T-helper 17 cell (primary cell): ENCODE data around the gene OR6Y1. TPM values are rescaled to one million over a fixed set of nuclear protein-coding genes. Genes with fewer than 3 reads are reported as not detected.

Experiments
- ATAC-seq: fragments of 150-1000 bp; cut with Tn5 transposase; 2 replicates; pipeline ENCODE4 v1.10.0; 2021; ENCODE audit warnings: mild to moderate bottlenecking, moderate library complexity
- DNase-seq, 3 donors: peaks; one replicate each; pipeline versions ENCODE4 v3.0.0 to v3.0.0-alpha.2; 2020 to 2021
- H3K9me3 ChIP-seq: one replicate; pipeline ENCODE4 v1.7.0; 2013; ENCODE audit warnings: low read length, mild to moderate bottlenecking; ENCODE audit not compliant: control insufficient read depth, poor library complexity, severe bottlenecking
- H3K27ac Mint-ChIP-seq: one replicate; pipeline ENCODE4 v1.8.0; 2022; ENCODE audit warnings: mild to moderate bottlenecking, moderate library complexity, mixed read lengths
- H3K27me3 Mint-ChIP-seq: one replicate; pipeline ENCODE4 v1.8.0; 2022; ENCODE audit warnings: mixed read lengths
- H3K36me3 Mint-ChIP-seq: one replicate; pipeline ENCODE4 v1.8.0; 2022; ENCODE audit warnings: low read depth, mixed read lengths
- H3K4me1 Mint-ChIP-seq: one replicate; pipeline ENCODE4 v1.8.0; 2022; ENCODE audit warnings: mild to moderate bottlenecking, mixed read lengths
- H3K4me3 Mint-ChIP-seq: one replicate; pipeline ENCODE4 v1.8.0; 2022; ENCODE audit warnings: mild to moderate bottlenecking, moderate library complexity, mixed read lengths
- total RNA-seq, 4 donors: library from RNA in 2 of 4; stranded (reverse) in 2 of 4; gene quantifications; one replicate each; pipeline ENCODE4 v1.2.3 and lab custom pipeline; 2022 to 2026

The OR6Y1 gene, protein sequence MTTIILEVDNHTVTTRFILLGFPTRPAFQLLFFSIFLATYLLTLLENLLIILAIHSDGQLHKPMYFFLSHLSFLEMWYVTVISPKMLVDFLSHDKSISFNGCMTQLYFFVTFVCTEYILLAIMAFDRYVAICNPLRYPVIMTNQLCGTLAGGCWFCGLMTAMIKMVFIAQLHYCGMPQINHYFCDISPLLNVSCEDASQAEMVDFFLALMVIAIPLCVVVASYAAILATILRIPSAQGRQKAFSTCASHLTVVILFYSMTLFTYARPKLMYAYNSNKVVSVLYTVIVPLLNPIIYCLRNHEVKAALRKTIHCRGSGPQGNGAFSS
- total RNA-seq (not detected), total RNA-seq (lab: John Stamatoyannopoulos, UW) (0 reads per million in 2 donors)

DNA sequence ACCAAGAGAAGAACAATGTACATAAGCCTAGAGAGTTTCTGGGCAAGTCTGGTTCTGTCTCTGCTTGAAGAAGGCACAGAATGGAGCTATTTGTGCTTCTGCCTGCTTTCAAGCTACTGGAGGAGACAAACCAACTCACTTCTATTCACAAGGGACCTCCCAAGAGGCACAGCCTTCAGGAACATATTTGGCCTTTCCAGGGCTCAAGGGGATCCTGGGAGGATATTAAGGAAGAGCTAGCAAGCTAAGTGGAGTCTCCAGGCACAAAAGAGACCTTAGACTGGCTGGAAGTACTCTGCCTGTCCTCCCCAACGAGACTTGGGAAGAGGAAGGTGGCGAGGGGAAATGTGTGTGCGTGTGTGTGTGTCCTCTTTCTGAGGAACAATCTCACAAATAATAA lies at the start of gene OR6Y1:
Gene OR6Y1 (minus strand): TSS at position 54 of the 400 bp plus-strand sequence. CDS start 6,300 bp downstream, outside the sequence.
- Mint-ChIP-seq H3K27me3 (peaks cover 18% of the 10 kb centered on the region), H3K36me3 (no peaks in the 10 kb centered on the region), H3K4me1 (no peaks in the 10 kb centered on the region), H3K27ac (no peak within 1 kb of the TSS), H3K4me3 (no peak within 1 kb of the TSS)
- no peaks in the 10 kb centered on the region for H3K9me3 ChIP-seq
- no peak for DNase-seq
- ATAC-seq, result no peak

DNA sequence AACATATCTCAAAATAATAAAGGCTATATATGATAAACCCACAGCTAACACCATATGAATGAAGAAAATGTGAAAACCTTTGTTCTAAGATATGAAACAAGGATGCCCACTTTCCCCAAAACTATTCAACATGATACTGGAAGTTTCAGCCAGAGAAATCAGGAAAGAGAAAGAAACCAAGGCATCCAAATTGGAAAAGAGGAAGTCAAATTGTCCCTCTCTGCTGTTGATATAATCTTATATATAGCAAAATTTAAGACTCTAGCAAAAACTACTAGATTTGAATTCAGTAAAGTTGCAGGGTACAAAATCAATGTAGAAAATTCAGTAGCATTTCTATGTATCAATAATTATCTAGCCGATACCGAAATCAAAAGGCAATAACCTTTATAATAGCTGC lies 46.5 kb upstream of the OR6Y1 start:
- Mint-ChIP-seq H3K36me3 (no peaks in the 10 kb centered on the region), H3K4me3 (no peak overlapping the region), H3K27me3 (no peaks in the 10 kb centered on the region), H3K4me1 (no peaks in the 10 kb centered on the region), H3K27ac (no peak overlapping the region)
- ATAC-seq (no peak), DNase-seq (no peak)
- peaks cover 2% of the 10 kb centered on the region for H3K9me3 ChIP-seq

DNA sequence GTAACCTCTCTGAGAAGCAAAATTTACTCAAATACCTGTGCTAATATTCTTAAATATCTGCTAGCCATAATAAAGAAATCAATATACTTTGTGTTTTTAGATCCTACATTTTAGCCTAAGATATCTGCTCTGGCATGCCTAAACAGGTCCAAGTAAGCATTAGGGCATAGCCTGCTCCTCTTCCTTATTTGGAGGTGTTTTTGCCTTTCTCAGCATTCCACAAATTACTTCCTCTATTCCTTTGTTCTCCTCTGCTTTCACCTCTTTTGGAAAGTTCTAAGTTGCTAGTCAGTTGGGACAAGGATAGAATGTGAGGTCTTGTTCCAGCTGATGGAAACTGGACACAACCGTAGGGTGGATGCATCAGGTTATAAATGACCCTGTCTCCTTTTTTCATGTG lies 32.7 kb upstream of the OR6Y1 start:
- H3K27me3 Mint-ChIP-seq, result peaks cover 27% of the 10 kb centered on the region
- H3K27ac Mint-ChIP-seq, result no peak overlapping the region
- ATAC-seq (no peak), DNase-seq (no peak)
- no peaks in the 10 kb centered on the region for H3K36me3 Mint-ChIP-seq
- no peaks in the 10 kb centered on the region for H3K4me1 Mint-ChIP-seq
- no peak overlapping the region for H3K4me3 Mint-ChIP-seq
- H3K9me3 ChIP-seq, result no peaks in the 10 kb centered on the region

DNA sequence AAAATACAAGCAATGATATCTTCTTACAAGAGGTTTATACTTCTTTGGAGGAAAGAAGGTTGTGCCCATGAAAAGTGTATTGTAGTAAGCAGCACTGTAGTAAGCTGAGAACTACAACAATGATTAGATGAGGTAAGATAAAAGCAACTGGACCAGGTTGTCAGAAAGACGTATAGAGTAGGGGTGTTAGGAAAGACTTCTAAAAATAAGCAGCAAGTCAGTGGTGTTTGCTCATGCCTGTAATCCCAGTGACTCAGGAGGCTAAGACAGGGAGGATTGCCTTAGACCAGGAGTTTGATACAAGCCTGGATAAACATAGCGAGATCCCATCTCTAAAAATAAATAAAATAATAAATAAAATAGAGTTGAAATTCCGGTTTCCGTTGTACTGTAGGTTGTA lies 29.8 kb upstream of the OR6Y1 start:
- no peak for DNase-seq
- H3K36me3 Mint-ChIP-seq, result no peaks in the 10 kb centered on the region
- H3K4me3 Mint-ChIP-seq, result no peak overlapping the region
- no peaks in the 10 kb centered on the region for H3K4me1 Mint-ChIP-seq
- no peaks in the 10 kb centered on the region for H3K9me3 ChIP-seq
- no peak overlapping the region for H3K27ac Mint-ChIP-seq
- H3K27me3 Mint-ChIP-seq, result peaks cover 50% of the 10 kb centered on the region
- ATAC-seq, result no peak

DNA sequence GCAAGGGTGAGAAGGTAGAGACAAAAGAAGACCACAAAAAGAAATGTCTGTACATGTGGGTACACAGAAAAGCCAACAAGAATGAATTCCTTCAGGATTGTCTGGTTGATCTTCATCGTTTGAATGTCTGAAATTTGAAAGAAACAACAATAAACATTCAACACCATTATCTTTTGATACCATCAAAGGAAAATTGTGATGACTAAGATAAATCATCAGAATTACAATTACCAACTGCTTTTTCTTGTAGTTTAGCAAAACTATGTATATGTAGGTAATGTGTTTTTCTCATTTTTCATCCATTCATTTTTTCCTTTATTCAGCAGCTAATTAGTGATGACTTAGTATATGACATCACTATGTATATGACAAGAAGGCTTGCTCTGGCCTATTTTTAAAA lies 25.5 kb upstream of the OR6Y1 start, which contains the start of gene OR10X1:
Gene OR10X1 (minus strand): TSS at position 167 of the 400 bp plus-strand sequence. CDS start 0 bp downstream, at position 167.
- no peak for ATAC-seq
- Mint-ChIP-seq H3K4me3 (no peak within 1 kb of the TSS), H3K36me3 (peaks cover under 1% of the 10 kb centered on the region), H3K27me3 (peaks cover 67% of the 10 kb centered on the region), H3K27ac (no peak within 1 kb of the TSS), H3K4me1 (no peaks in the 10 kb centered on the region)
- no peaks in the 10 kb centered on the region for H3K9me3 ChIP-seq
- no peak for DNase-seq

DNA sequence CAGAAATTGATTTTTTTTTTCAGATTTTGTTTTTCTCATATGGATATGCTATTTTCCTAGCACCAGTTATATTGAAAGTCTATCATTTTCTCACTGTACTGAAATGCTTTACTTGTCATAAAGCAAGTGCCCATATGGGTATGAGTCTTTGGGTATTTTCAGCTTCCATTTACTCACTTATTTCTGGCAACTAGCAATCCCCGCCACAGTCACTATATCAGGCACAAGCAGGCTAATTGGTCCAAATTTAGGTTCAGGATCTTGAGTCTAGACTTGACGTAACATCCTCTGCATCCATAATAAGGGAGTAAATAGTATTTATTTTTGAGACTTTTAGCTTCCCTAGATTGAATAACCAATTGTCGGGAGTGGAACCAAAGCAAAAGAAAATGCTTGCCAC lies 23.4 kb upstream of the OR6Y1 start:
- Mint-ChIP-seq H3K27me3 (peaks cover 59% of the 10 kb centered on the region), H3K4me1 (no peaks in the 10 kb centered on the region), H3K36me3 (peaks cover 4% of the 10 kb centered on the region), H3K27ac (no peak overlapping the region), H3K4me3 (no peak overlapping the region)
- no peaks in the 10 kb centered on the region for H3K9me3 ChIP-seq
- ATAC-seq (no peak), DNase-seq (no peak)

DNA sequence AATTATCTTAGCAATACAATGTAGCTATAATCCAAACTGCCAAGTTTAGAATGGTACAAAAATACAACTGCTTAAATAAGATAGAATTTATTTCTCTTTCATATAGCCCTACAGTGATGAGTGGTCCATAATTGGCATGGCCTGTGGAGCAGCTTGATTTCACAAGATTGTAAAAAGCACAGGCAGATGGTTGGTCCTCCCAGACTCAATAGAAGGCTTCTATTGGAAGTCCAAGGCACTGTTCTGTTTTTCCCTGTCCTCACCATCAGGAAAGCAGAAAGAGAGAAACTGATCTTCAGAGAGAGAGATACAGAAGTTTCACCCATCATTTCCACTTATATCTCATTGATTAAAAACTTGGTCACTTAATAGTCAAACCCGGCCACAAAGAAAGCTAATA lies 18.0 kb upstream of the OR6Y1 start:
- Mint-ChIP-seq H3K27me3 (peaks cover 35% of the 10 kb centered on the region), H3K36me3 (peaks cover 4% of the 10 kb centered on the region), H3K4me1 (no peaks in the 10 kb centered on the region), H3K27ac (no peak overlapping the region), H3K4me3 (no peak overlapping the region)
- DNase-seq, result no peak
- ATAC-seq, result no peak
- no peaks in the 10 kb centered on the region for H3K9me3 ChIP-seq

DNA sequence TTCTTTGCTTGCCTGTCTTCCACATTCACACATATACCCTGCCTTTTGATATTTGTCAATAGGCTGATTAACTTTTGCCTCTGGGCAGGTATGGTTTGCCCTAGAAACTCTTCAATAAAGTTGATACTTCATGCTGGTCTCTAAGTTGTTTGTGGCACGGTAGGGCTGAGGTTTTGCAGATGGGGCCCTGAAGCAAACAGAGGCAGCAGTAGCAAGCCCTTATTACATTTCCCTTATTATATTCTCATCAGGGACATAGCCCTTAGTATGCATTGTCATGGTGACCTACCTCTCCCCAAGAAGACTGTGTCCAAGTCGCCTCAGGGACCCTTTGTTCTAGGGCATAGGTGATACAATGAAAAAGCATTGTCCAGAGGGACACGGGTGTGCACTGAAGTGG lies 16.3 kb upstream of the OR6Y1 start, which contains the start of gene OR6P1:
Gene OR6P1 (minus strand): TSS at position 101 of the 400 bp plus-strand sequence. CDS start 6,976 bp downstream, outside the sequence.
- no peaks in the 10 kb centered on the region for H3K4me1 Mint-ChIP-seq

DNA sequence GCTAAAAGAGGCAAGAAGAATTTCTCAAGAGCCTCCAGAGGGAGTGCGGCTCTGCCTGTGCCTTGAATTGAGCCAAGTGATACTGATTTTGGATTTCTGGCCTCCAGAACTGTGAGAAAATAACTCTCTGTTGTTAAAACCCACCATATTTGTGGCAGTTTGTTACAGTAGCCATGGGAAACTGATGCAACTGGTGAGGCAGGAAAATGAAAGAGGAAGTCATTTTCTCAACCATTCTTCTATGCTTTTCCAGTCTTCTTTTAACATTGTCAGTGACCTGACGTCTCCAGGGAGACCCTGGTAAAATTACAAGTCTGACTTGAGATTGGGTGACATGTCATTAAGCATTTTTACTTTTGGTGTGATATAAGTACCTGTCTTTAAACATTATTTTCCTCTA lies 10.4 kb upstream of the OR6Y1 start:
- H3K4me1 Mint-ChIP-seq, result no peaks in the 10 kb centered on the region
- ATAC-seq, result no peak
- no peaks in the 10 kb centered on the region for H3K36me3 Mint-ChIP-seq
- H3K27me3 Mint-ChIP-seq, result peaks cover 37% of the 10 kb centered on the region
- no peak overlapping the region for H3K27ac Mint-ChIP-seq
- H3K4me3 Mint-ChIP-seq, result no peak overlapping the region
- no peaks in the 10 kb centered on the region for H3K9me3 ChIP-seq
- no peak for DNase-seq

More for the DNA sequence above, 16.3 kb upstream of the OR6Y1 start, which contains the start of gene OR6P1:
- DNase-seq (no peak), ATAC-seq (no peak)
- Mint-ChIP-seq H3K4me3 (no peak within 1 kb of the TSS), H3K27ac (no peak within 1 kb of the TSS), H3K36me3 (peaks cover 4% of the 10 kb centered on the region), H3K27me3 (peaks cover 37% of the 10 kb centered on the region)
- H3K9me3 ChIP-seq, result no peaks in the 10 kb centered on the region

DNA sequence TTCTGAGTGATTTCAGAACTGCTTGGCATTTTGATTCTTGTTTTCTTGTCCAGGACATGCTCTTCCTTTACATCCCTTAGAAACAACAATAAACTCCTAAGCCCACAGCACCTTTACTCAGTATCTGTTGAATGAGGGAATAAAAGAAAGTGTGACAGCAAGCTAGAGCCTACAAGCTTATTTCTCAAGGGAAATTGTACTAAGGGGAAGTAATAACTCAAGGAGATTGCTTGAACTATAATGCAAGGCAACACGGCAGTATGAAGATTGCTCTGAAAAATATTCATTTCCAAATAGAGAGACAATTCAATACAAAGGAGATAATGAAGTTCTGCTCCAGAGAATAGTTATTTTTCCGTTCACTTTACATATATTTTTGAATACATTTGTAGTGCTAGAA lies 9.6 kb upstream of the OR6Y1 start:
- H3K36me3 Mint-ChIP-seq, result no peaks in the 10 kb centered on the region
- no peaks in the 10 kb centered on the region for H3K9me3 ChIP-seq
- no peak overlapping the region for H3K27ac Mint-ChIP-seq
- no peak for DNase-seq
- H3K4me3 Mint-ChIP-seq, result no peak overlapping the region
- H3K27me3 Mint-ChIP-seq, result peaks cover 32% of the 10 kb centered on the region
- ATAC-seq, result no peak
- no peaks in the 10 kb centered on the region for H3K4me1 Mint-ChIP-seq

DNA sequence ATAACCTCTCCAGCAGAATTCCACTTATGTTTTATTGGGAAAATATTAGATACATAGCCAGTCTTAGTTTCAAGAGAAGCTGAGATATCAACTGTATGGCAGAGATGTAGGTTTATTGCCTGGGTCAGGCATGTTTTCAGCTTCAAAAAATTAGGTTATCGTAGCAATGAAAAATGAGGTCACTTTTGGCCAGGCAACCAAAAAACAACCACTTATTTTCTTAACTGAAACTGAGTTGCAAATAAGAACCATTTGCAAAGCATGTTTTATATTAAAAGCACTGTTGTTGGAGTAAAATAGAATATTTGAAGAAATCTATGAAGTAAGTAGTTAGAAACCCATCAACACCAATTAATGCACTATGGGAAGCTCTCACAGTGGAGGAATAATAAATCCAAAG lies 5.5 kb upstream of the OR6Y1 start:
- no peak overlapping the region for H3K27ac Mint-ChIP-seq
- H3K9me3 ChIP-seq, result no peaks in the 10 kb centered on the region
- ATAC-seq, result no peak
- no peaks in the 10 kb centered on the region for H3K36me3 Mint-ChIP-seq
- no peak overlapping the region for H3K4me3 Mint-ChIP-seq
- peaks cover 28% of the 10 kb centered on the region for H3K27me3 Mint-ChIP-seq
- no peaks in the 10 kb centered on the region for H3K4me1 Mint-ChIP-seq
- DNase-seq, result no peak

DNA sequence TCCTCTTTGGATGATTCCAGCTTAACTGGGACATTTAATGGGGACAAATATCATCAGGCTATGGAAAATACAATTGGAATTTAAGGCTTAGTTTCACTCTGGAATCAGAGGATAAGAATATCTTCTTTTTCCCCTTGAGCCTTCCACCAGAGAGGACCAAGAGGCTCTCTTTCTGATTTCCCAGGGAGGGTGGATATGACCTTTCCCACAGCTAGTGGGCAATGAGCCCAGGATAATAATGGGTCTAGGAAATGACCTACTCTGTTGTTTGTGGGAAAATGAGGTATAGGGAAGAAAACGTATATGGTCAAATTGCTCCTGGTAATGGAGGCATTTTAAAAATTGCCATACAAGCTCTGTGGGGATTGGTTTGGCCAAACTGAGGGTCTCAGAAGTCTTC lies 1.9 kb downstream of the OR6Y1 start:
- H3K4me1 Mint-ChIP-seq, result no peaks in the 10 kb centered on the region
- peaks cover 18% of the 10 kb centered on the region for H3K27me3 Mint-ChIP-seq
- no peaks in the 10 kb centered on the region for H3K9me3 ChIP-seq
- DNase-seq (no peak), ATAC-seq (no peak)
- no peak overlapping the region for H3K27ac Mint-ChIP-seq
- no peak overlapping the region for H3K4me3 Mint-ChIP-seq
- no peaks in the 10 kb centered on the region for H3K36me3 Mint-ChIP-seq

DNA sequence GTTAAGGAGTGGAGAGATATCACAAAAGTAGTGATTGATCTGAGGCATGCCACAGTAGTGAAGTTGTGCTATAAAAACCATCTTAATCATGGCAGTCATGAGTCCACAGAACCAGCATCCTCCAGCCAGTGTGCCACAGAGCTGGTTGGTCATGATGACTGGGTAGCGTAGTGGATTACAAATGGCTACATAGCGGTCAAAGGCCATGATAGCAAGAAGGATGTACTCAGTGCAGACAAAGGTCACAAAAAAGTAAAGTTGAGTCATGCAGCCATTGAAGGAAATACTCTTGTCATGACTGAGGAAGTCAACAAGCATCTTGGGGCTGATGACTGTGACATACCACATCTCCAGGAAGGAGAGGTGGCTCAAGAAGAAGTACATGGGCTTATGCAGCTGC lies 6.7 kb downstream of the OR6Y1 start:
- Mint-ChIP-seq H3K4me1 (no peaks in the 10 kb centered on the region), H3K4me3 (no peak overlapping the region), H3K27ac (no peak overlapping the region), H3K27me3 (peaks cover 9% of the 10 kb centered on the region), H3K36me3 (no peaks in the 10 kb centered on the region)
- ATAC-seq, result no peak
- H3K9me3 ChIP-seq, result no peaks in the 10 kb centered on the region
- no peak for DNase-seq

DNA sequence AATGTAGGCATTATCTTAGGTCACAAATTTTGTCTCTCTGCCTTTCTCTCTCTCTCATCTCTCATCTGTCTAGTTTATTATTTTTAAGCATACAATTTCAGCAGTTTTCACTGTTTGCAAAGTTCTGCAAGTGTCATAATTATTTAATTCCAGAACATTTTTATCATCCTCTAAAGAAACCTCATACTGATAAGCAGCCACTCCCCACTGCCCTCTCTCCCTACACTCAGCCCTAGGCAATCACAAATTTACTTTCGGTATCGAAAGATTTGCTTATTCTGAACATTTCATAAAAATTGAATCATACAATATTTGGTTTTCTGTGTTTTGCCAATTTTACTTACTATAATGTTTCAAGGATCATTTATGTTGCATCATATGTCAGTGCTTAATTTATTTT lies 16.6 kb downstream of the OR6Y1 start:
- no peak for ATAC-seq
- no peak overlapping the region for H3K4me3 Mint-ChIP-seq
- no peak overlapping the region for H3K27ac Mint-ChIP-seq
- peaks cover 2% of the 10 kb centered on the region for H3K4me1 Mint-ChIP-seq
- no peaks in the 10 kb centered on the region for H3K36me3 Mint-ChIP-seq
- peaks cover 15% of the 10 kb centered on the region for H3K27me3 Mint-ChIP-seq
- H3K9me3 ChIP-seq, result no peaks in the 10 kb centered on the region
- no peak for DNase-seq
